ENCODE measurements around the gene TRRAP. TPM values are rescaled to one million over a fixed set of nuclear protein-coding genes. Genes with fewer than 3 reads are reported as not detected.
A peak's percentile ranks its signal among the peaks of the same experiment; 100 is the strongest.

Gene TRRAP
- total RNA-seq, 4 donors from 2014 or later = 46.4 to 69.4 (median 53.0) TPM

DNA sequence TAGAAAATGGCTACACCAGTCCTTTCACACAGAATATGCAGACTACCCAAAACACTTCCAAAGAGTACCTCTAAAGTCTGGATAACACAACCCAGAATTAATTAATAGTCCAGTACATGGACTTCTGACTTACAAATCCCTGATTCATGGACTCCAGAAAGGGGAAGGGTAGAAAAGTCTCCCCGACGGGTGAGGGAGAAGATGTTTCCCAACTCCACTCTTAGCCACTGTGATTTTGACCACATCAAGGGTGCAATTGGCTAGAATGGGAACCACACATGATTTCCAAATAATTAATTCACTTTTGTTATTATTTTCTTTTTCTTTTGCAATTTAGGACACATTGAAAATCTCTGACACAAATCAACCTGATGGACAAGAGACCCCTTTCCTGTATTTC lies 9.9 kb upstream of the TRRAP start:
- WGBS, 2 donors = 84 to 90% methylated on average over 2 of the region's 2 CpGs
- no peak for TF ChIP-seq POLR2A (IDR thresholded peaks at IDR 0.05)
- TF ChIP-seq, protein P1, sequence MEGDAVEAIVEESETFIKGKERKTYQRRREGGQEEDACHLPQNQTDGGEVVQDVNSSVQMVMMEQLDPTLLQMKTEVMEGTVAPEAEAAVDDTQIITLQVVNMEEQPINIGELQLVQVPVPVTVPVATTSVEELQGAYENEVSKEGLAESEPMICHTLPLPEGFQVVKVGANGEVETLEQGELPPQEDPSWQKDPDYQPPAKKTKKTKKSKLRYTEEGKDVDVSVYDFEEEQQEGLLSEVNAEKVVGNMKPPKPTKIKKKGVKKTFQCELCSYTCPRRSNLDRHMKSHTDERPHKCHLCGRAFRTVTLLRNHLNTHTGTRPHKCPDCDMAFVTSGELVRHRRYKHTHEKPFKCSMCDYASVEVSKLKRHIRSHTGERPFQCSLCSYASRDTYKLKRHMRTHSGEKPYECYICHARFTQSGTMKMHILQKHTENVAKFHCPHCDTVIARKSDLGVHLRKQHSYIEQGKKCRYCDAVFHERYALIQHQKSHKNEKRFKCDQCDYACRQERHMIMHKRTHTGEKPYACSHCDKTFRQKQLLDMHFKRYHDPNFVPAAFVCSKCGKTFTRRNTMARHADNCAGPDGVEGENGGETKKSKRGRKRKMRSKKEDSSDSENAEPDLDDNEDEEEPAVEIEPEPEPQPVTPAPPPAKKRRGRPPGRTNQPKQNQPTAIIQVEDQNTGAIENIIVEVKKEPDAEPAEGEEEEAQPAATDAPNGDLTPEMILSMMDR (IDR thresholded peaks at IDR 0.05) = no peak
- H3K4me3 ChIP-seq (ENCODE audit: low read depth, poor library complexity, severe bottlenecking) = no peak overlapping the region
- intact Hi-C loops (cut with DNase I; ENCODE audit: low total_unique reads) = no loop called here
- no peak for DNase-seq (ENCODE audit: low spot score in 2 of 2)

- DNase-seq (ENCODE audit: low spot score in 2 of 2) = no peak
- no peak overlapping the region for H3K4me3 ChIP-seq (ENCODE audit: low read depth, poor library complexity, severe bottlenecking)
- TF ChIP-seq, protein P1 (IDR thresholded peaks at IDR 0.05) = no peak
- TF ChIP-seq POLR2A (IDR thresholded peaks at IDR 0.05) = no peak
- intact Hi-C loops (cut with DNase I; ENCODE audit: low total_unique reads) = no loop called here
- WGBS, 2 donors = 23 to 29% methylated on average over 18 to 25 of the region's 25 CpGs
Measured at GRCh38 chr7:98869027-98869596, 9.2 kb upstream of the TRRAP start.

DNA sequence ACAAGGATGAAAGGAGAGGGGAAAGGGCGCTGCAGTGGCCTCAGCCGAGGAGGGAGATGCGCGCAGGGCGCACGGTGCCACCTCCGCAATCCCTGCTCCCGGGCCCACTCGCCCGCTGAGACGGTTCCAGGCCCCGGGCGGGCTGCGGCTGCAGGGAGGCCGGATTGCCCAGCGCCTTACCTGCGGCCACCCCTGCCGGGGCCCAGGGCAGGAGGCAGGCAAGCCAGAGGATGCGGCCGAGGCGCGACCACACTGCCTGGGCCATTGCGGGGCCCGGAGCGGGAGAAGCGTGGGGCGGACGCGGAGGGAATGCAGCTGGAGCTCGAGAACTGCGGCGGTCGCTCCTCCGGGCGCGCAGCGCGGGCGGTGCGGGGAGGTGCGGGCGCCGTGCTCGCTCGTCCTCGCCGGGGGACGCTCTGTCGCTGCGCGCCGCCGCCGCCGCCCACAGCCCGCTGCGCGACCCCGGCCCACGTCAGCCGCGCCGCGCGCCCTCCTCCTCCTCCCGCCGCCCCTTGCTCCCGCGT lies 8.7 kb upstream of the TRRAP start, which contains the start of gene TMEM130:
Gene TMEM130, minus strand, starts transcription at position 418 of the 524 bp plus-strand sequence. Its CDS starts 153 bp downstream, at position 265.
- TF ChIP-seq, protein P1 (IDR thresholded peaks at IDR 0.05) = no peak
- TF ChIP-seq POLR2A (IDR thresholded peaks at IDR 0.05) = no peak
- H3K4me3 ChIP-seq (ENCODE audit: low read depth, poor library complexity, severe bottlenecking) = no peak within 1 kb of the TSS
- intact Hi-C loops (cut with DNase I; ENCODE audit: low total_unique reads) = no loop called here
- 0 to 1% methylated on average over 19 to 24 of the region's 69 CpGs for WGBS, 2 donors
- no peak for DNase-seq (ENCODE audit: low spot score in 2 of 2)

GRCh38 chr7:98870121-98870651 lies 8.1 kb upstream of the TRRAP start:
- DNase-seq (ENCODE audit: low spot score in 2 of 2) = no peak
- 1% methylated on average over 34 to 35 of the region's 35 CpGs for WGBS, 2 donors

GRCh38 chr7:98870807-98871491 lies 7.4 kb upstream of the TRRAP start:
- WGBS, 2 donors = 79 to 92% methylated on average over 13 to 16 of the region's 17 CpGs
- intact Hi-C loops (cut with DNase I; ENCODE audit: low total_unique reads) = no loop called here
- no peak overlapping the region for H3K4me3 ChIP-seq (ENCODE audit: low read depth, poor library complexity, severe bottlenecking)
- peak in 1 of 2 donors; percentile 52 for DNase-seq (ENCODE audit: low spot score in 2 of 2)
- no peak for TF ChIP-seq POLR2A (IDR thresholded peaks at IDR 0.05)
- TF ChIP-seq, protein P1 (IDR thresholded peaks at IDR 0.05) = no peak

More at GRCh38 chr7:98870121-98870651, 8.1 kb upstream of the TRRAP start:
- no peak for TF ChIP-seq POLR2A (IDR thresholded peaks at IDR 0.05)
- TF ChIP-seq, protein P1 (IDR thresholded peaks at IDR 0.05) = no peak
- intact Hi-C loops (cut with DNase I; ENCODE audit: low total_unique reads) = no loop called here
- H3K4me3 ChIP-seq (ENCODE audit: low read depth, poor library complexity, severe bottlenecking) = no peak overlapping the region
